ENCODE results near the gene TTYH3. TPM values are rescaled to one million over a fixed set of nuclear protein-coding genes. Genes with fewer than 3 reads are reported as not detected.
"Not testable (repeated sequence)": the region's sequence is repeated elsewhere in the genome, so short reads cannot be mapped to it uniquely, and the experiment has no call there.

TTYH3 gene
- total RNA-seq, 1 donor from 2014 or later: 15.5 TPM

GRCh38 chr7:2680792-2681490, 49.2 kb downstream of the TTYH3 start:
- peak; percentile 94 for ATAC-seq
- DNase-seq (ENCODE audit: low spot score): peak; percentile 88

GRCh38 chr7:2681929-2682799, 50.4 kb downstream of the TTYH3 start:
- no peak for DNase-seq (ENCODE audit: low spot score)

GRCh38 chr7:2684501-2684900, 52.7 kb downstream of the TTYH3 start:
- DNase-seq (ENCODE audit: low spot score): no peak
- ATAC-seq: no peak

More at GRCh38 chr7:2681929-2682799, 50.4 kb downstream of the TTYH3 start:
- ATAC-seq: no peak

- DNase-seq (ENCODE audit: low spot score) (no peak), ATAC-seq (no peak)
Observed at GRCh38 chr7:2686101-2686500, 54.3 kb downstream of the TTYH3 start.

- ATAC-seq: peak; percentile 11
- no peak for DNase-seq (ENCODE audit: low spot score)
Observed at GRCh38 chr7:2687338-2687869, 55.6 kb downstream of the TTYH3 start.

GRCh38 chr7:2687881-2688318, 56.1 kb downstream of the TTYH3 start, which contains the start of gene AMZ1:
Gene AMZ1 (plus strand): TSS chr7:2688202. CDS start chr7:2700452, 12,250 bp downstream.
- peak; percentile 31 for ATAC-seq
- DNase-seq (ENCODE audit: low spot score): no peak

GRCh38 chr7:2688409-2689342, 56.9 kb downstream of the TTYH3 start:
- ATAC-seq: no peak
- no peak for DNase-seq (ENCODE audit: low spot score)

GRCh38 chr7:2689343-2689847, 57.6 kb downstream of the TTYH3 start:
- no peak for DNase-seq (ENCODE audit: low spot score)
- no peak for ATAC-seq

- ATAC-seq (no peak), DNase-seq (ENCODE audit: low spot score) (no peak)
Observed at GRCh38 chr7:2689951-2690705, 58.3 kb downstream of the TTYH3 start.

GRCh38 chr7:2691011-2691707, 59.4 kb downstream of the TTYH3 start:
- DNase-seq (ENCODE audit: low spot score): no peak
- peak; percentile 28 for ATAC-seq

GRCh38 chr7:2691932-2692439, 60.2 kb downstream of the TTYH3 start:
- DNase-seq (ENCODE audit: low spot score); ATAC-seq: not testable (repeated sequence)

GRCh38 chr7:2692543-2692942, 60.8 kb downstream of the TTYH3 start:
- DNase-seq (ENCODE audit: low spot score) (no peak), ATAC-seq (no peak)

- peak; percentile 92 for DNase-seq (ENCODE audit: low spot score)
- ATAC-seq: peak; percentile 88
Observed at GRCh38 chr7:2693420-2694121, 61.8 kb downstream of the TTYH3 start.

GRCh38 chr7:2694122-2694436, 62.3 kb downstream of the TTYH3 start:
- DNase-seq (ENCODE audit: low spot score); ATAC-seq: not testable (repeated sequence)

GRCh38 chr7:2698581-2699288, 66.9 kb downstream of the TTYH3 start:
- ATAC-seq: no peak
- no peak for DNase-seq (ENCODE audit: low spot score)

- DNase-seq (ENCODE audit: low spot score) (no peak), ATAC-seq (no peak)
Observed at GRCh38 chr7:2699289-2699620, 67.5 kb downstream of the TTYH3 start.

- ATAC-seq (no peak), DNase-seq (ENCODE audit: low spot score) (no peak)
Observed at GRCh38 chr7:2700141-2700850, 68.5 kb downstream of the TTYH3 start.

Data from left lobe of liver (tissue), 2 donors.